Left ventricle myocardium superior (tissue), 1 donor: ENCODE results near the gene NLRC3. TPM values are rescaled to one million over a fixed set of nuclear protein-coding genes. Genes with fewer than 3 reads are reported as not detected.
"Not testable (repeated sequence)": the region's sequence is repeated elsewhere in the genome, so short reads cannot be mapped to it uniquely, and the experiment has no call there.

Experiments used
- ATAC-seq: fragments of 200-7000 bp; cut with Tn5 transposase; one replicate; pipeline ENCODE4 v1.9.1; 2020; ENCODE audit warnings: mild to moderate bottlenecking, moderate library complexity
- DNase-seq: peaks from one replicate; pipeline ENCODE4 v3.0.0-alpha.2; 2020
- intact Hi-C: fragments of 100-400 bp; cut with micrococcal nuclease; formaldehyde crosslinking; loops from one replicate; pipeline ENCODE4 v1.11.0; 2022
- long read RNA-seq: library from polyadenylated mRNA; unstranded; transcript quantifications from one replicate; pipeline ENCODE4 v2.0.0, GENCODE V29; 2021
- total RNA-seq: library from RNA; stranded (reverse); fragmentation: NEBNext Ultra II Directional; extraction: Animal tissue kit (Norgen Biotek cat#: 25700); gene quantifications from one replicate; pipeline ENCODE4 v1.2.1, GENCODE V29; 2021
- donor health status: DM: no; HTN: yes; CAD: no; lungs with severe emphysema.

NLRC3 gene, protein sequence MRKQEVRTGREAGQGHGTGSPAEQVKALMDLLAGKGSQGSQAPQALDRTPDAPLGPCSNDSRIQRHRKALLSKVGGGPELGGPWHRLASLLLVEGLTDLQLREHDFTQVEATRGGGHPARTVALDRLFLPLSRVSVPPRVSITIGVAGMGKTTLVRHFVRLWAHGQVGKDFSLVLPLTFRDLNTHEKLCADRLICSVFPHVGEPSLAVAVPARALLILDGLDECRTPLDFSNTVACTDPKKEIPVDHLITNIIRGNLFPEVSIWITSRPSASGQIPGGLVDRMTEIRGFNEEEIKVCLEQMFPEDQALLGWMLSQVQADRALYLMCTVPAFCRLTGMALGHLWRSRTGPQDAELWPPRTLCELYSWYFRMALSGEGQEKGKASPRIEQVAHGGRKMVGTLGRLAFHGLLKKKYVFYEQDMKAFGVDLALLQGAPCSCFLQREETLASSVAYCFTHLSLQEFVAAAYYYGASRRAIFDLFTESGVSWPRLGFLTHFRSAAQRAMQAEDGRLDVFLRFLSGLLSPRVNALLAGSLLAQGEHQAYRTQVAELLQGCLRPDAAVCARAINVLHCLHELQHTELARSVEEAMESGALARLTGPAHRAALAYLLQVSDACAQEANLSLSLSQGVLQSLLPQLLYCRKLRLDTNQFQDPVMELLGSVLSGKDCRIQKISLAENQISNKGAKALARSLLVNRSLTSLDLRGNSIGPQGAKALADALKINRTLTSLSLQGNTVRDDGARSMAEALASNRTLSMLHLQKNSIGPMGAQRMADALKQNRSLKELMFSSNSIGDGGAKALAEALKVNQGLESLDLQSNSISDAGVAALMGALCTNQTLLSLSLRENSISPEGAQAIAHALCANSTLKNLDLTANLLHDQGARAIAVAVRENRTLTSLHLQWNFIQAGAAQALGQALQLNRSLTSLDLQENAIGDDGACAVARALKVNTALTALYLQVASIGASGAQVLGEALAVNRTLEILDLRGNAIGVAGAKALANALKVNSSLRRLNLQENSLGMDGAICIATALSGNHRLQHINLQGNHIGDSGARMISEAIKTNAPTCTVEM
- 1.1 TPM for total RNA-seq
- long read RNA-seq, partial matches to known transcripts: 1 of 4 reads
- long read RNA-seq, other reads (novel, unspliced or antisense): 3 of 4 reads

DNA sequence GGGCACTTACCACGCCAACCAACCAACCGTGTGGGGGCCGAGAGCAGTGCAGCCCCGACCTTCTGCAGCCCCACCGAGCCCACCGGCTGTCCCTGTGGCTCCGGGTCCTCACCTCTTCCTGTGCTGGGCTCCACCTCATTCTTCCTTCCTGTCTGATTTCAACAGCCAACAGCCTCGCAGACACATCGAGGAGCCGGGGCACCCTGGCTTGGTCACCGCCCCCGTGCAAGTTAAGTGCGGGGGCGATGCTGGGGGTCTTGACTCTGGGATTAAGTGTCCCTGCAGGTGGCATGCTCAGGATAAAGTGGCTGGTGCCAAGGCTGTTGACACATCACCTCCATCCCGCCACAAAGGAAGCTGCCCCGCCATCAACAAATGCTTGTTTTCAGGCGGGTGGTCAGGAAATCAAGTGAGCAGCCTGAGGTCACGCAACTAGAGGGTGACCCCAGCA, at the start of gene NLRC3:
NLRC3 (minus strand) TSS at position 102 of the 451 bp plus-strand sequence. CDS start 12,367 bp downstream, outside the sequence.
- peak; percentile 21 for ATAC-seq
- DNase-seq: no peak
- intact Hi-C loops: no loop called here

DNA sequence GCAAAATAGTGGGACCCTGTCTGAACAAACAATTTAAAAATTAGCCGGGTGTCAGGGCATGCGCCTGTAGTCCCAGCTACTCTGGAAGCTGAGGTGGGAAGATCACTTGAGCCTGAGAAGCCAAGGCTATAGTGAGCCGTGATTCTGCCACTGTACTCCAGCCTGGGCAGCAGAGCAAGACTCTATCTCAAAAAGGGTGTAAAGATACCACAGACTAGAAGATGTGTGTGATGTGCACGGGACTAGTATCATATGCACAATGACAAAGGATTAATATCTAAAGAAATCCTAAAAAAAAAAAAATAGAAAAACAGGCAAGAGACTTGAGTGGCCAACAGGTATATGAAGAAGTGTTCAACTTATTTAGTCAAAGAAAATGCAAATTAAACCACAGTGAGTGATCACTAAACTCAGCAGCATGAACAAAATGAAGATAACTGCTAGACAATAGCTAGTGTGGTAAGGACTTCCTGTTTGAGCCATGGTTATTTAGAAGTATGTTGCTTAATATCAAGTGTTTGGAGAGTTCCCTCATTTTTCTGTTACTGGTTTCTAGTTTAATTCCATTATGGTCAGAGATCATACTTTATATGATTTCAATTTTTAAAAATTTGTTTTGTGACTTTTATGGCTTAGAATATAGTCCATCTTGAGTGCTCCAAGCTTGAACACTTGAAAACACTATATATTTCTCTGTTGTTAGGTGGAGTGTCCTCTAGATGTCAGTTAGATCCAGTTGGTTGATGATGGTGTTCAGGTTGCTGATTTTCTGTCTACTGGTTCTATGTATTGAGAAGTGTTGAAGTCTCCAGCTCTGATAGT, 48.9 kb upstream of the NLRC3 start:
- DNase-seq (no peak), ATAC-seq (no peak)
- intact Hi-C loops: no loop called here

DNA sequence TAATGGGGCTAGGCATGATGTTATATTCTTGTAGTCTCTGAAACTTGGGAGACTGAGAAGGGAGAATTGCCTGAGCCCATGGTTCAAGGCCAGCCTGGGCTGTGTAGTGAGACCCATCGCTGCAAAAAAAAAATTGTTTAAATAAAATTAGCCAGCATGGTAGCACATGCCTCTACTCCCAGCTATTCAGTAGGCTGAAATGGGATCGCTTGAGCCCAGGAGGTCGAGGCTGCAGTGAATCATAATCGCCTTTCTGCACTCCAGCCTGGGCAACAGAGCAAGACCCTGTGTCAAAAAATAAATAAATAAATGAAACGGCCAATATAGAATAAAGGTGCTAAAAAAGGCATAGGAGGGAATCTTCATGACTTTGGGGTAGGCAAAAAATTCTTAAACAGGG, 48.1 kb upstream of the NLRC3 start:
- DNase-seq (no peak), ATAC-seq (no peak)
- intact Hi-C loops: no loop called here

DNA sequence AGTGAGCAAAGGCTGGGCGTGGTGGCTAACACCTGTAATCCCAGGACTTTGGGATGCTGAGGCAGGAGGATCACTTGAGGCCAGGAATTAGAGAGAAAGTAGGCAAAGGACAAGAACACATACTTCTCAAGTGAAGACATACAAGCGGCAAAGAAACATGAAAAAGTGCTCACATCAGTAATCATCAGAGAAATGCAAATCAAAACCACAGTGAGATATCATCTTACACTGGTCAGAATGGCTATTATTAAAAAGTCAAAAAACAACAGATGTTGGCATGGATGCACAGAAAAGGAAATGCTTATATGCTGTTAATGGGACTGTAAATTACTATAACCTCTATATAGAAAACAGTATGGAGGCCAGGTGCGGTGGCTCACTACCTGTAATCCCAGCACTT, 46.4 kb upstream of the NLRC3 start:
- intact Hi-C loops: no loop called here
- ATAC-seq (no peak), DNase-seq (no peak)

DNA sequence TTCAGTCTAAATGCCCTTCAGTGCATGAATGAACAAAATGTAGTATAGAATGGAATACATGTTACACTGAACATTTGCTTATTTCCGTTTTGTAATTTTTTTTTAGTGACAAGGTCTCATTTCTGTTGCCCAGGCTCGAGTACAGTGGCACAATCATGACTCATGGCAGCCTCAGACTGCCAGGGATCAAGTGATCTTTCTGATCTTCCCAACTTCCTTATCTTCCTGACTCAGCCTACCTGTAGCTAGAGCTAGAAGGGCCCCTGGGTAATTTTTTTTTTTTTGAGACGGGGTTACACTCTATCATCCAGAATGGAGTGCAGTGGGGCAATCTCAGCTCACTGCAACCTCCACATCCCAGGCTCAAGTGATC, 41.6 kb upstream of the NLRC3 start:
- DNase-seq (no peak), ATAC-seq (no peak)
- intact Hi-C loops: no loop called here

DNA sequence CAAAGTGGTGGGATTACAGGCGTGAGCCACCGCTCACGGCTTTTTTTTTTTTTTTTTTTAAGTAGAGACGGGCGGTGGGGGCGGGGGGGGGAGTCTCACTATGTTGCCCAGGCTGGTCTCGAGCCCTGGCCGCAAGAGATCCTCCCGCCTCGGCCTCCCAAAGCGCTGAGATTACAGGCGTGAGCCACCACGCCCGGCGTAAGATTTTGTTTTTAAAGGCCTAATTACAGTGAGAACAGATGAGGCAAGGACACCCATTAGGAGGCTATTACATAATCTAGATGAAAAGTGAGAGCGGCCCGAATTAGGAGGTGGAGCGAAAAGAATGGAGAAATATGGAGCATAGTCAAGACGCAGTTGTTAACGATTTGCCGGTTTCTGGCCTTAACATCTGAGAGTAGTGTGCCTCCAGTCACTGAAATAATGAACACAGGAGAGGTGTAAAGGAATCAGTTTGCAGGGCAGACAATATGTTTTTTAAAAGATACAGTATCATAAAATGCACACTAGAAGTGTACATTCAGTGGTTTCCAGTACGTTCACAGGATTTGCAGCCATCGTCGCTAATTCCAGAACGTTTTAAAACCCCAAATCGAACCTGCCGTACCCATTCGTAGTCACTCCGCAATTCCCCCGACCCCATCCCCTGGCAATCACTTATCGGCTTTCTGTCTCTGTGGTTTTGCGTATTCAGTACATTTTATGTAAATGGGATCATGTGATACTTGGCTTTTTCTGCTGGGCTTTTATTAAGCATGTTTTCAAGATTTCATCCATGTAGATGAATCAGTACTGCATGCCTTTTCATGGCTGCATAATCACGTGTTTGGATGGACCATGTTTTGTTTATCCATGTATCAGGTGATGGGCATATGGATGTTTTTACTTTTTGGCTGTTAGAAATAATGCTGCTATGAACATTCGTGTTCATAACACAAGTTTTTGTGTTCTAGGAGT, 35.6 kb upstream of the NLRC3 start:
- ATAC-seq: no peak
- DNase-seq: no peak
- intact Hi-C loops: no loop called here

DNA sequence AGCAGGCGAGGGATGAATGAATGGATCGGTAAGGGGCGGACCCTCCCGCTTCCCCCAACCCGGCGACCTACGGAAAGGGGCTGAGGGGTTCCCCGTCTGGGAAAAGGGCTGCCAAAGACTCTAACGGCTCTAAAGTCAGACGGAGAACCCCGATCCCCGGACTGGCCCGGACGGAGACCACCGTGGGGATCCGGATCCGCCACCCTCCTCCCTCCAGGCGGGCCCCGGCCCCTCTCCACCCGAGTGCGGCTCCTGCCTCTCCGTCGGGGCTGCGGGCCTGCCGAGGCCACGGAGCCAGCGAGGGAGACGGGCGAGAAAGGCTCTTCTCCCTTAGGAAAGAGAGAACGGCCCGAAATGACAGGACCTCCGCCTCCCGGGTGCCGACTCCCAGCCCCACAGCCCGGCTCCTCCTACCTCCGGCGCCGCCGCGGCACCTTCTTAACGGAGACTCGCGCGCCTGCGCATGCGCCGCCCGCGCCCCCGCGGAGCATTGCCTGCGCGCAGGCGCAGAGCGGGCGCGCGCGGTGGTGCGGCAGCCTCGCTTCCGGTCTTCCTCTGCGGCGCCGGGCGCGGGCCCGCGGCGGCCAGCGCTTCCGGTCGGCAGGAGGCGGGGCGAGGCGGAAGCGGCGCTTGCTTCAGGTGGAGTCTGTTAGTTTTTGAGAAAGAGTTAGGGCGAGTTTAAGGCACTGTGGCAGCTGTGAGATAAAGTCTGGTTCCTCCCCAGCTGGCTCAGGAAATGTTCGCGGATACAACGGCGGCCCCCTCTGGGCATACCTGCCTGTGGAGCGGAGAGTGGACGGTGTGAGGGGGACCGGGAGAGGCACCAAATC, 34.2 kb upstream of the NLRC3 start, which contains the start of gene SLX4:
SLX4 (minus strand) TSS at position 461 of the 830 bp plus-strand sequence. CDS start 2,642 bp downstream, outside the sequence.
- ATAC-seq (peak; percentile 98), DNase-seq (peak; percentile 97)
- intact Hi-C loops: no loop called here

DNA sequence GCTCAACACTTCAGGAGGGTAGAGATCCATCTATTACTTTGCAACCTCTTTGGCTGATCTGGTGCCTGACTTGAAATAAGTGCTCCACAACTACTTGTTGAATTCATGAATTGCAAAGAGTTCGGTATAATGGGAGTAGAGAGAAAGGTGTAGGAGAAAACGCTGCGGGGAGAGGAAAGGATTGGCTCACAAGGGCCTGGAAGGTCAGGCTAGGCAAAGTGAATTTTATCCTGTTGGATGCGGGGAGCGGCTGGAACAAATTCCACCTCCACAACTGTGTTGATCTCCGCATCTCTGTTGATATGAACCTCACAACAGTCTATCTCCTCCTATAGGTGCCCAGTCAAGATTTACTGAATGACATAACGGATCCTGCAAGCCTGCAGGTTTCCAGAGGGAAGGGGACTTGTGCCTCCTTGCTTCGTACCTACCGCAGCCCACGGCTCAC, 33.5 kb upstream of the NLRC3 start:
- DNase-seq (no peak), ATAC-seq (no peak)
- intact Hi-C loops: no loop called here

DNA sequence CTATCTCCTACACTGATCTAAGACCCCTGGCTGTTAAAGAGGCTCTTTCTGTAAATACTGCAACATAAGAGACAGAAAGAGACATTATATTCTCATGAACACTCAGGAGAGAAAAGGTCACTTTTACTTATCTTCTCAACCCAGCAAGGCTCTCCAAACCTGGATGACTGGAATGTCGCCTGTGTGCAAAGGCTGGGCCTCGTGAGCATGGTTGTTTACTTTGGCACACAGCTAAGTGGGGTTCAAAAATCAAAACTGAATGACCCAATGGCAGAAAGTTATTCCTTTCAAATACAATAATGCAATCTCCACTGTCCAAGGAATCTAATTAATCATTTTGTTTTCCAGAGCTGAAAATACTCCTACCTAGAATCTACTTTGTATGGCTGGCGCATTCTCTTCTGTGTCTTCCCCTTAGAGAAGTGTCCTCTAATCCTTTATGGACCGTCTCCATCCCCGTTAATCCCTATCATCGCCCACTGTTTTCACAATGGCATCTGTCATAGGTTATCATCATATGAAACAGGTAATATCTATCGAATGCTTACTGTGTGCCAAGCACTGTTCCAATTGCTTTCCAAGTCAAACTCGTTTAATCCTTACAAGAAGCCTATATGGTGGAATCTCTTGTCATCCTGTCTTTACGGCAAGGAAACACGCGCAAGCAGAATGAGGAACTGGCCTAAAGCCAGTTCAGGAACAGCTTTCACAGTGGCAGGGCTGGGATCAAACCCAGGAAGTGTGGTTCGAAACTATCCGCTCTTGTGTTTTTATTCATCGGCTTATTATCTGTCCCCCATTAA, 32.9 kb upstream of the NLRC3 start:
- DNase-seq: no peak

DNA sequence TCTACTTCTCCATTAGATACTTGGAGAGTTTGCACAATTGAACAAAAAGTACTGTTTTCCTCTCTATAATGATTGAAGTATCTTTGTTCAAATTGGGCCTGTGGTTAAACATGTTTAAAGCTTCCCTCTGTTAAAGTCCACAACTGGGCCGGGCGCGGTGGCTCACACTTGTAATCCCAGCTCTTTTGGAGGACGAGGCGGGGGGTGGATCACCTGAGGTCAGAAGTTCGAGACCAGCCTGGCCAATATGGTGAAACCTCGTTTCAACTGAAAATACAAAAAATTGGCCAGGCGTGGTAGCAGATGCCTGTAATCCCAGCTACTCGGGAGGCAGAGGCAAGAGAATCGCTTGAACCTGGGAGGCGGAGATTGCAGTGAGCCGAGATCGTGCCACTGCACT, 31.8 kb upstream of the NLRC3 start:
- DNase-seq, intact Hi-C loops, ATAC-seq: not testable (repeated sequence)

More for the DNA sequence above, 32.9 kb upstream of the NLRC3 start:
- intact Hi-C loops: no loop called here
- ATAC-seq: no peak

DNA sequence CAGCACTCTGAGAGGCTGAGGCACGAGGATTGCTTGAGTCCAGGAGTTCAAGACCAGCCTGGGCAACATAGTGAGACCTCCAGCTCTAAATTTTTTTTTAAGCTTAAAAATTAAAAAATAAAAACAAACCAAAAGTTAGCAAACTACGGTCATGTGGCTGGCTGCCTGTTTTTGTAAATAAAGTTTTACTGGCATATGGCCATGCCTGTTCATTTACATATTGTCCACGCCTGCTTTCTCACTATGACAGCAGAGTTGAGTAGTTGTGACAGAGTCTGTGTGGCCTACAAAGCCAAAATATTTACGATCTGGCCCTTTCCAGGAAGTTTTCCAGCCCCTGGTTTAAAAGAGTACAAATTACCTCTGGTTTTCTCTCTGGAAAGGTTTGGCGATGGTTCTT, 30.9 kb upstream of the NLRC3 start:
- DNase-seq (no peak), ATAC-seq (no peak)
- intact Hi-C loops: no loop called here

DNA sequence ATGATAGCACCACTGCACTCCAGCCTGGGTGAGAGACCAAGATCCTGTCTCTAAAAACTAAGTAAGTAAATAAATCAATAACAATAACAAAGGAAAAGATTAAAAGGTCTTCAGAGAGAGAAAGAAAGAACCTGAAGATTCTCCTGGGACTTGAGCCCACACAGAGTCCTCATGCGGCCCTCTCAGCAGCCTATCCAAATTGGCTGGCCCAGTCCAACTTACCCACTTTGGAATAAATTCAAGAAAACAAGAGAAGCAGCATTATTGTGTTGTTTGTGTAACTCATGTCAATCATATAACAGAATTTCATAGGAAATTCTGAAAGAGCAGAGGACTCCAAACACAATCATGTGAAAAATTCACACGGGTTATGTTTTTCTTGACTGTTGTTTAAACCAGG, 30.4 kb upstream of the NLRC3 start:
- ATAC-seq: no peak
- no peak for DNase-seq
- intact Hi-C loops: no loop called here

DNA sequence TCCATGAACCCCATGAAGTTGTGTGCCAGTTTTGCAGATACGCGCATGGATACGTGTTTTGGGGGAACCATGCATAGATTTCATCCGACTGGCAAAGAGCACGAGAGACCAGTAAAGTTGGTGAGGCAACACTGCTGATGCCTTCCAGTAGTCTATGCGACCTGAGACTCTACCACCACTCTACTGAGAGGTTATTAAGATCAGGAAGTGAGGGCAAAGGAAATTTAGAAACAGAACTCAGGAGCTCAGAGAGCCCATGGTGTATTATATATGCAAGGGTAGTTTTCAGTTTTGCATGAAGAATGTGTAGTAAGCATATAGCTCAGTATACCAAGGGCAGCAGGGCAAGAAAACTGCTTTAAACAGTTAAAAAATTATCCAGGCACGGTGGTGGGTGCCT, 30.0 kb upstream of the NLRC3 start:
- DNase-seq (no peak), ATAC-seq (no peak)
- intact Hi-C loops: no loop called here

DNA sequence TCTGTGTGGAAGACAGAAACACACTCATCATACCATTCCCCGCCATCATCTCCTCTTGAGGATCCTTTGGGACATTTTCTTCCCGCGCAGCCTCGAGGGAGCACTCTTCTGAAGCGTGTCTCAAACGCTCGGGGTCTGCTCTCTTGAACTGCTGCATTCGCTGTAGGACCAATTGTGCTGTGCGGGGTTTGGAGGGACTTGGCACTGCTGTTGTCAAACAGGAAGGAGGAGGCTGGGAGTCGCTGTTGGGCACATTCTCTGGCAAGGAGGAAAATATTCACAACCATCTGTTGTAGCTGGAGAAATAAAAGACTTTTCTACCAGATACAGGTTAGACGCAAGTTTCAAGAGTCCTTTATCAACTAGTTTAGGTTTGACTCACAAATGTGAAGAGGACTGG, 29.2 kb upstream of the NLRC3 start:
- ATAC-seq: no peak

DNA sequence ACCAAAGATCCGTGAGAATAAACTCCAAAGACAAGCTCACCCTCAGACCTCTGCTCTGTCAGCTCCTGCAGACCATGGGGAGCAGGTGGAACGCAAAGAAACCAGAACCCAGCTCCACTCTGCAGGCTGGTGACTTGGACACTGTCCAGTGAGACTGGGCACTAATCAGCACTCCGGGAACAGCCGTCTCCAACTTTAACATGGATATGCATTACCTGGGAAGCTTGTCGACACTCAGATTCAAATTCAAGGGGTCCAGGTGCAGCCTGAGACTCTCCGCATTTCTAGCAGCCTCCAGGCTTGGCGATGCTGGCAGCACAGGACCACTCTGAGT, 25.1 kb upstream of the NLRC3 start:
- ATAC-seq (peak; percentile 64), DNase-seq (no peak)
- intact Hi-C loops: no loop called here

More for the DNA sequence above, 29.2 kb upstream of the NLRC3 start:
- no peak for DNase-seq
- intact Hi-C loops: no loop called here
